ENCODE measurements around the gene CMIP. TPM values are rescaled to one million over a fixed set of nuclear protein-coding genes. Genes with fewer than 3 reads are reported as not detected.
A peak's percentile ranks its signal among the peaks of the same experiment; 100 is the strongest.

Gene CMIP
- polyA plus RNA-seq, 3 donors: 0.85 to 61.9 (median 0.93) TPM

DNA sequence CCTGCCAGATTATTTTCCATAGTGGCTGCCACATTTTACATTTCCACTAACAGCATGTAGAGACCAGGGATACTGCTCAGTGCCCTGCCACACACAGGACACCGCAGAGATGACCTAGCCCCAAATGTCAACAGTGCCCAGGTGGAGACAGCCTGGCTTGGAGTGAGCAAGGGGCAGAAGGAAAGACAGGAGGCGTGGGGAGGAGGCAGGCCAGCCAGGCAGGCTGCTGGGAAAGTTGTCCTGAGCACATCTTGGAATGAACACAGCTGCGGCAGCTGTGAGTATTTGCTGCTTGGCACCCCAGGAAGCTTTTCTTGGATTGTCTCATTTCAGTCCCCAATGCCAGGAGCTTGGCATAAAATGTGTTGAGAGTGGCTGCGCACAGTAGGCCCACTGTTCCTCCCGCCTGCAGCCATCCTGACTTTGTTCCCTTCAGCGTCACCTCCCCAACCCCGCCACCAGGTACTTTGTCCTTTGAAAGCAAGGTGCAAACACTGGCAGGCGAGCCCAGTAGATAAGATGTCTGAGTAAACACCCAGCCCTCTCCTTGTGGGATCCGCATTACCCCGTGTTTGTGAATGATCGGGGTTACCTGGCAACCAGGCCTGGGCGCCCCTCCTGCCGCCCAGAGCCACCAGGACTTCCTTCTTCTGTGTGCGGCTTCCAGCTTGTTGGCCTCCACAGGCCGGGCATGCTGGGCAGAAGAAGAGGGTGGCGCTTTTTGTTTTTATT lies 114.0 kb downstream of the CMIP start:
- peak overlapping the region; percentile 3 to 46 for H3K27ac ChIP-seq (ENCODE audit: low read depth in 1 of 2, low read length in 2 of 2)
- Mint-ChIP-seq H3K27me3 (ENCODE audit: low read depth in 3 of 3) (peaks cover 0 to 2% (median 0%) of the 10 kb centered on the region in 3 donors), H3K27ac (peak overlapping the region; percentile 10 to 89 (median 64)), H3K4me1 (peaks cover 42% of the 10 kb centered on the region), H3K36me3 (peaks cover 21 to 22% of the 10 kb centered on the region in 2 donors), H3K4me3 (no peak overlapping the region), H3K9me3 (no peaks in the 10 kb centered on the region)
- H3K27me3 ChIP-seq (ENCODE audit: control insufficient read depth in 2 of 2, insufficient read depth in 2 of 2, low read length in 2 of 2): no peaks in the 10 kb centered on the region
- H3K4me1 ChIP-seq (ENCODE audit: control insufficient read depth in 1 of 2, insufficient read depth in 2 of 2, low read length in 2 of 2): peaks cover 12% of the 10 kb centered on the region in 2 donors
- peaks cover 100% of the 10 kb centered on the region for H4K20me1 ChIP-seq (ENCODE audit: insufficient read depth, low read length)
- H3K36me3 ChIP-seq (replicated peaks in 1 of 2; ENCODE audit: control insufficient read depth in 1 of 2, insufficient read depth in 2 of 2, low read length in 2 of 2): peaks cover 0 to 24% of the 10 kb centered on the region in 2 donors
- H3K79me2 ChIP-seq (ENCODE audit: insufficient read depth, low read length): peaks cover 98% of the 10 kb centered on the region
- intact Hi-C loops (cut with micrococcal nuclease): no loop called here
- 61% methylated on average over 6 of the region's 16 CpGs for WGBS (ENCODE audit: insufficient coverage)
- peak; percentile 58 to 64 (median 61) for DNase-seq
- H3K9me3 ChIP-seq (replicated peaks in 1 of 2; ENCODE audit: control insufficient read depth in 1 of 2, insufficient read depth in 1 of 2, low read length in 2 of 2): no peaks in the 10 kb centered on the region
- TF ChIP-seq, protein P1, sequence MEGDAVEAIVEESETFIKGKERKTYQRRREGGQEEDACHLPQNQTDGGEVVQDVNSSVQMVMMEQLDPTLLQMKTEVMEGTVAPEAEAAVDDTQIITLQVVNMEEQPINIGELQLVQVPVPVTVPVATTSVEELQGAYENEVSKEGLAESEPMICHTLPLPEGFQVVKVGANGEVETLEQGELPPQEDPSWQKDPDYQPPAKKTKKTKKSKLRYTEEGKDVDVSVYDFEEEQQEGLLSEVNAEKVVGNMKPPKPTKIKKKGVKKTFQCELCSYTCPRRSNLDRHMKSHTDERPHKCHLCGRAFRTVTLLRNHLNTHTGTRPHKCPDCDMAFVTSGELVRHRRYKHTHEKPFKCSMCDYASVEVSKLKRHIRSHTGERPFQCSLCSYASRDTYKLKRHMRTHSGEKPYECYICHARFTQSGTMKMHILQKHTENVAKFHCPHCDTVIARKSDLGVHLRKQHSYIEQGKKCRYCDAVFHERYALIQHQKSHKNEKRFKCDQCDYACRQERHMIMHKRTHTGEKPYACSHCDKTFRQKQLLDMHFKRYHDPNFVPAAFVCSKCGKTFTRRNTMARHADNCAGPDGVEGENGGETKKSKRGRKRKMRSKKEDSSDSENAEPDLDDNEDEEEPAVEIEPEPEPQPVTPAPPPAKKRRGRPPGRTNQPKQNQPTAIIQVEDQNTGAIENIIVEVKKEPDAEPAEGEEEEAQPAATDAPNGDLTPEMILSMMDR (IDR thresholded peaks at IDR 0.05): no peak
- H3K4me2 ChIP-seq (replicated peaks; ENCODE audit: extremely low read depth, low read length, poor library complexity, severe bottlenecking): peak overlapping the region; percentile 2
- H3K9ac ChIP-seq (ENCODE audit: insufficient read depth, low read length, poor library complexity, severe bottlenecking): peak overlapping the region; percentile 13
- H2AFZ ChIP-seq (ENCODE audit: insufficient read depth, low read depth, low read length, poor library complexity, severe bottlenecking): no peak overlapping the region
- no peak overlapping the region for H3K4me3 ChIP-seq (replicated peaks in 1 of 3; ENCODE audit: low read depth in 2 of 3, low read length in 3 of 3)

DNA sequence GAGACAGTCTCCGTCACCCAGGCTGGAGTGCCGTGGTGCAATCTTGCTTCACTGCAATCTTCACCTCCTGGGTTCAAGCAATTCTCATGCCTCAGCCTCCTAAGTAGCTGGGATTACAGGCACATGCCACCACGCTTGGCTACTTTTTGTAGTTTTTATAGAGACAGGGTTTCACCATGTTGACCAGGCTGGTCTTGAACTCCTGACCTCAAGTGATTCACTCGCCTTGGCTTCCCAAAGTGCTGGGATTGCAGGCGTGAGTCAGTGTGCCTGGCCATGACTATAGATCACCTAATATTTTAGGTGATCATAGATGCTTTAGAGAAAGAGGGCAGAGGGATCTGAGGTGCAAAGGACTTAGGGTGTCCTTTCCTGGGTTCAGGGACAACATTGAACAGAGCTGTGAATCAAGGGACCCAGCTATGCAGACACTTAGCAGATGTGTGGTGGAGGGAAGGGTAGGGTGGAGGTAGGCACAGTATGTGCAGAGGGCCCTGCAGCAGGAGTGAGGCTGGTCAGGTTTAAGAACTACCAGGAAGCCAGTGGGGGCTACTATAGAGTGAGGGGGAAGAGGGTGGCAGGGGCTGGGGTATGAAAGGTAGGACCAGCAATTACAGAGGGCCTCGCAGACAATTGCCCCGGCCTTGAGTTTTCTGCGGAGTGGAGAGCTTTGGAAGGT lies 116.5 kb downstream of the CMIP start:
- Mint-ChIP-seq H3K27ac (peak overlapping the region in 5 of 7 donors; percentile 47 to 82 (median 70)), H3K4me3 (no peak overlapping the region), H3K9me3 (no peaks in the 10 kb centered on the region), H3K27me3 (ENCODE audit: low read depth in 3 of 3) (peaks cover 0 to 2% (median 0%) of the 10 kb centered on the region in 3 donors), H3K36me3 (peaks cover 22 to 31% of the 10 kb centered on the region in 2 donors), H3K4me1 (peaks cover 36% of the 10 kb centered on the region)
- no peaks in the 10 kb centered on the region for H3K27me3 ChIP-seq (ENCODE audit: control insufficient read depth in 2 of 2, insufficient read depth in 2 of 2, low read length in 2 of 2)
- DNase-seq: no peak
- intact Hi-C loops (cut with micrococcal nuclease): no loop called here
- H3K36me3 ChIP-seq (replicated peaks in 1 of 2; ENCODE audit: control insufficient read depth in 1 of 2, insufficient read depth in 2 of 2, low read length in 2 of 2): peaks cover 7 to 17% of the 10 kb centered on the region in 2 donors
- no peak overlapping the region for H3K4me2 ChIP-seq (replicated peaks; ENCODE audit: extremely low read depth, low read length, poor library complexity, severe bottlenecking)
- H3K27ac ChIP-seq (ENCODE audit: low read depth in 1 of 2, low read length in 2 of 2): peak overlapping the region in 1 of 2 donors; percentile 3
- H3K4me3 ChIP-seq (replicated peaks in 1 of 3; ENCODE audit: low read depth in 2 of 3, low read length in 3 of 3): no peak overlapping the region
- 79% methylated on average over 4 of the region's 8 CpGs for WGBS (ENCODE audit: insufficient coverage)
- TF ChIP-seq, protein P1 (IDR thresholded peaks at IDR 0.05): no peak
- H3K4me1 ChIP-seq (ENCODE audit: control insufficient read depth in 1 of 2, insufficient read depth in 2 of 2, low read length in 2 of 2): peaks cover 12% of the 10 kb centered on the region in 2 donors
- peaks cover 100% of the 10 kb centered on the region for H4K20me1 ChIP-seq (ENCODE audit: insufficient read depth, low read length)
- H3K9me3 ChIP-seq (replicated peaks in 1 of 2; ENCODE audit: control insufficient read depth in 1 of 2, insufficient read depth in 1 of 2, low read length in 2 of 2): no peaks in the 10 kb centered on the region
- no peak overlapping the region for H3K9ac ChIP-seq (ENCODE audit: insufficient read depth, low read length, poor library complexity, severe bottlenecking)
- H3K79me2 ChIP-seq (ENCODE audit: insufficient read depth, low read length): peaks cover 98% of the 10 kb centered on the region
- H2AFZ ChIP-seq (ENCODE audit: insufficient read depth, low read depth, low read length, poor library complexity, severe bottlenecking): no peak overlapping the region

Measured in CD14-positive monocyte (primary cell).